SK-N-SH (cell line): ENCODE measurements around the gene GLT6D1. TPM values are rescaled to one million over a fixed set of nuclear protein-coding genes. Genes with fewer than 3 reads are reported as not detected.

Experiments used
- CTCF ChIA-PET: fragments of 300-600, 350-600 bp; formaldehyde crosslinking; extraction: SDS; loops from one replicate; lab custom pipeline; 2021; lab: Yijun Ruan, JAX
- POLR2A ChIA-PET: fragments of 350-600 bp; sonication (Branson Sonifier 250); formaldehyde crosslinking; extraction: SDS; loops from one replicate; lab custom pipeline; 2020; ENCODE audit warnings: antibody characterized with exemption, inconsistent platforms; lab: Yijun Ruan, JAX
- DNase-seq: peaks from one replicate; pipeline ENCODE4 v3.0.0; 2012
- H2AFZ ChIP-seq: fragments of 200-600 bp; sonication (generic); 2 replicates; pipeline ENCODE4 v1.8.1; 2016; ENCODE audit warnings: antibody characterized with exemption, mild to moderate bottlenecking, low read depth
- H3F3A ChIP-seq: fragments of 200-600 bp; sonication (generic); replicated peaks from 2 replicates; pipeline ENCODE3; 2016; ENCODE audit warnings: antibody characterized with exemption, mild to moderate bottlenecking; ENCODE audit not compliant: insufficient read depth
- H3K27ac ChIP-seq, 2 experiments: fragments of 200-500 bp in 1 of 2; fragments of 200-600 bp in 1 of 2; sonication (Bioruptor generic) in 1 of 2; sonication (generic), shearing (Covaris generic) in 1 of 2; 2 replicates each; pipeline versions ENCODE4 v1.5.1 to v1.6.1; 2014 to 2016; ENCODE audit warnings: low read depth in 2 of 2, inconsistent platforms in 1 of 2, low read length in 1 of 2, mild to moderate bottlenecking in 1 of 2, mixed read lengths in 1 of 2
- H3K27me3 ChIP-seq: fragments of 200-600 bp; sonication (generic), shearing (Covaris generic); 2 replicates; pipeline ENCODE4 v1.6.1; 2016; ENCODE audit warnings: mixed run types; ENCODE audit not compliant: insufficient read depth
- H3K36me3 ChIP-seq, 2 experiments: fragments of 200-500 bp in 1 of 2; fragments of 200-600 bp in 1 of 2; sonication (Bioruptor generic) in 1 of 2; sonication (generic) in 1 of 2; replicated peaks in 1 of 2; 2 replicates each; pipeline versions ENCODE3 to v1.5.1; 2014 to 2016; ENCODE audit warnings: low read length in 1 of 2, mild to moderate bottlenecking in 1 of 2; ENCODE audit not compliant: insufficient read depth in 2 of 2, control insufficient read depth in 1 of 2
- H3K4me1 ChIP-seq, 2 experiments: fragments of 200-500 bp in 1 of 2; fragments of 200-600 bp in 1 of 2; sonication (Bioruptor generic) in 1 of 2; sonication (generic), shearing (Covaris generic) in 1 of 2; 2 replicates each; pipeline versions ENCODE4 v1.5.1 to v1.6.1; 2014 to 2016; ENCODE audit warnings: low read depth in 1 of 2, low read length in 1 of 2, mixed run types in 1 of 2; ENCODE audit not compliant: insufficient read depth in 2 of 2, control insufficient read depth in 1 of 2
- H3K4me2 ChIP-seq: fragments of 200-600 bp; sonication (generic), shearing (Covaris generic); 2 replicates; pipeline ENCODE4 v1.6.1; 2017; ENCODE audit warnings: mixed run types
- H3K4me3 ChIP-seq, 2 experiments: fragments of 200-500 bp in 1 of 2; fragments of 200-600 bp in 1 of 2; sonication (Bioruptor generic) in 1 of 2; sonication (generic), shearing (Covaris generic) in 1 of 2; 2 replicates each; pipeline versions ENCODE4 v1.5.1 to v1.8.1; 2014 to 2016; ENCODE audit warnings: low read depth in 2 of 2, inconsistent platforms in 1 of 2, low read length in 1 of 2, mild to moderate bottlenecking in 1 of 2, mixed read lengths in 1 of 2, moderate library complexity in 1 of 2
- H3K79me2 ChIP-seq: fragments of 200-600 bp; sonication (generic); 2 replicates; pipeline ENCODE4 v1.8.1; 2017; ENCODE audit warnings: mild to moderate bottlenecking; ENCODE audit not compliant: insufficient read depth
- H3K9ac ChIP-seq: fragments of 200-600 bp; sonication (generic); 2 replicates; pipeline ENCODE4 v1.6.1; 2017; ENCODE audit warnings: mixed run types
- H3K9me2 ChIP-seq: fragments of 200-600 bp; sonication (generic); 2 replicates; pipeline ENCODE4 v1.6.1; 2017; ENCODE audit warnings: mixed run types
- H3K9me3 ChIP-seq: fragments of 200-600 bp; sonication (generic); 2 replicates; pipeline ENCODE4 v1.6.1; 2017; ENCODE audit warnings: mixed run types, mild to moderate bottlenecking, moderate library complexity
- H4K20me1 ChIP-seq: fragments of 200-600 bp; sonication (generic); 2 replicates; pipeline ENCODE4 v1.6.1; 2017; ENCODE audit warnings: mild to moderate bottlenecking, mixed run types; ENCODE audit not compliant: insufficient read depth
- CHD2 ChIP-seq: fragments of 150-350 bp; IDR thresholded peaks from 2 replicates; pipeline ENCODE4 v1.6.1; 2018; ENCODE audit warnings: low read length; ENCODE audit not compliant: partially characterized antibody
- EP300 ChIP-seq, 2 experiments: IDR thresholded peaks; 2 replicates each; pipeline versions ENCODE4 v1.4.0 to v1.6.1; 2012; ENCODE audit warnings: borderline replicate concordance in 1 of 2, low read depth in 1 of 2, low read length in 1 of 2
- EZH2phosphoT487 ChIP-seq: fragments of 200-600 bp; sonication (generic); IDR thresholded peaks from 2 replicates; pipeline ENCODE4 v1.6.1; 2017; ENCODE audit warnings: low read depth, mixed run types, mild to moderate bottlenecking, antibody characterized with exemption, moderate library complexity, borderline replicate concordance
- FOSL2 ChIP-seq: IDR thresholded peaks from 2 replicates; pipeline ENCODE4 v1.4.0; 2012; ENCODE audit warnings: low read depth, mild to moderate bottlenecking, moderate library complexity, borderline replicate concordance
- FOXJ3 ChIP-seq: sonication (generic); formaldehyde crosslinking; IDR thresholded peaks from 2 replicates; pipeline ENCODE4 v1.5.1; 2020; ENCODE audit warnings: mild to moderate bottlenecking, missing genetic modification reagents
- FOXM1 ChIP-seq: IDR thresholded peaks from 2 replicates; pipeline ENCODE4 v1.4.0; 2012; ENCODE audit warnings: low read depth, mild to moderate bottlenecking
- JUND ChIP-seq: IDR thresholded peaks from 2 replicates; pipeline ENCODE4 v1.4.0; 2012
- NFIC ChIP-seq: IDR thresholded peaks from 2 replicates; pipeline ENCODE4 v1.4.0; 2012; ENCODE audit warnings: borderline replicate concordance
- NRF1 ChIP-seq: IDR thresholded peaks from 2 replicates; pipeline ENCODE4 v1.6.1; 2012; ENCODE audit warnings: low read depth, mild to moderate bottlenecking, low read length
- PBX3 ChIP-seq: IDR thresholded peaks from 2 replicates; pipeline ENCODE4; 2012
- POLR2AphosphoS5 ChIP-seq: IDR thresholded peaks from 2 replicates; pipeline ENCODE4 v1.6.1; 2012; ENCODE audit warnings: low read depth, low read length
- RAD21 ChIP-seq: IDR thresholded peaks from 2 replicates; pipeline ENCODE4 v1.6.1; 2012; ENCODE audit warnings: mild to moderate bottlenecking, low read length
- RCOR1 ChIP-seq: fragments of 150-350 bp; IDR thresholded peaks from 2 replicates; pipeline ENCODE4 v1.6.1; 2017; ENCODE audit warnings: antibody characterized with exemption, low read length
- REST ChIP-seq: IDR thresholded peaks from 2 replicates; pipeline ENCODE4 v1.6.1; 2012; ENCODE audit warnings: mild to moderate bottlenecking, low read depth, low read length, moderate library complexity
- RFX5 ChIP-seq: IDR thresholded peaks from 2 replicates; pipeline ENCODE4 v1.6.1; 2012; ENCODE audit warnings: mild to moderate bottlenecking, improper control_type of control experiment, low read length
- RXRA ChIP-seq: IDR thresholded peaks from 2 replicates; pipeline ENCODE4 v1.4.0; 2012; ENCODE audit warnings: low read depth, mild to moderate bottlenecking, borderline replicate concordance
- SIN3A ChIP-seq: IDR thresholded peaks from 2 replicates; pipeline ENCODE4 v1.6.1; 2012; ENCODE audit warnings: low read depth, mild to moderate bottlenecking, low read length, moderate library complexity, borderline replicate concordance
- TAF1 ChIP-seq: IDR thresholded peaks from 2 replicates; pipeline ENCODE4 v1.6.1; 2012; ENCODE audit warnings: low read depth, mild to moderate bottlenecking, low read length, moderate library complexity, borderline replicate concordance
- YY1 ChIP-seq: IDR thresholded peaks from 2 replicates; pipeline ENCODE4 v1.4.0; 2012; ENCODE audit warnings: low read depth, mild to moderate bottlenecking
- WGBS: methylation state at CpG from one replicate; pipeline ENCODE4 v1.1.6; 2017; ENCODE audit warnings: low lambda C conversion rate; 5-methylcytosine and 5-hydroxymethylcytosine counted together
- polyA plus RNA-seq, 3 experiments: library from polyadenylated mRNA; depleted of rRNA; stranded (reverse); fragments of >200 nt; gene quantifications; 2 replicates each; pipeline ENCODE4 v1.2.3, GENCODE V29; 2012

Gene GLT6D1
- polyA plus RNA-seq, 1 of the 3 experiments (the other 2 are of a cell fraction): not detected

- Histone ChIP-seq H3K36me3 (no peaks in the 10 kb centered on the region), H3K27me3 (no peaks in the 10 kb centered on the region), H3F3A (no peaks in the 10 kb centered on the region), H3K27ac (no peak overlapping the region), H3K9me2 (no peaks in the 10 kb centered on the region), H3K9ac (no peak overlapping the region), H3K4me2 (no peak overlapping the region), H3K79me2 (no peaks in the 10 kb centered on the region), H2AFZ (no peak overlapping the region), H3K4me3 (no peak overlapping the region), H4K20me1 (no peaks in the 10 kb centered on the region), H3K9me3 (no peaks in the 10 kb centered on the region), H3K4me1 (no peaks in the 10 kb centered on the region)
- 32% methylated on average over 13 of the region's 22 CpGs for WGBS
- ChIA-PET POLR2A (no interaction called here), CTCF (interaction anchor here (1.0 to 1.4 kb wide), 2 partner anchors 27 to 72 kb away, joined by 3 read pairs; no protein-coding TSS in a partner anchor)
- no peak for TF ChIP-seq JUND
- TF ChIP-seq RFX5: no peak
- no peak for TF ChIP-seq REST
- no peak for TF ChIP-seq FOXJ3
- no peak for TF ChIP-seq FOSL2
- TF ChIP-seq YY1: no peak
- no peak for TF ChIP-seq NFIC
- TF ChIP-seq PBX3: no peak
- TF ChIP-seq EP300 (IDR thresholded peaks at IDR 0.05; ENCODE audit: borderline replicate concordance in 1 of 2, low read depth in 1 of 2, low read length in 1 of 2): no peak
- TF ChIP-seq RXRA: no peak
- no peak for TF ChIP-seq TAF1
- TF ChIP-seq EZH2phosphoT487: no peak
- no peak for TF ChIP-seq NRF1
- no peak for TF ChIP-seq FOXM1
- TF ChIP-seq POLR2AphosphoS5: no peak
- no peak for TF ChIP-seq SIN3A
- no peak for TF ChIP-seq RAD21
- TF ChIP-seq RCOR1: no peak
- TF ChIP-seq CHD2: no peak
- no peak for DNase-seq
These were observed 63.2 kb downstream of the GLT6D1 start for GRCh38 chr9:135575995-135576631.
